ENCODE data around the gene AK5.
"Not testable (repeated sequence)": the region's sequence is repeated elsewhere in the genome, so short reads cannot be mapped to it uniquely, and the experiment has no call there.

AK5 gene

GRCh38 chr1:77405186-77405585 is 123.4 kb downstream of the AK5 start:
- TF ChIP-seq ZFX (IDR thresholded peaks at IDR 0.05; ENCODE audit: borderline replicate concordance) (no peak), CTCF (IDR thresholded peaks at IDR 0.05) (no peak)
- no peak overlapping the region for H3K27ac ChIP-seq

- TF ChIP-seq CTCF (IDR thresholded peaks at IDR 0.05) (no peak), ZFX (IDR thresholded peaks at IDR 0.05; ENCODE audit: borderline replicate concordance) (no peak)
- no peak overlapping the region for H3K27ac ChIP-seq
These were observed 124.8 kb downstream of the AK5 start for GRCh38 chr1:77406661-77407060.

- TF ChIP-seq CTCF (IDR thresholded peaks at IDR 0.05), result no peak
- TF ChIP-seq ZFX (IDR thresholded peaks at IDR 0.05; ENCODE audit: borderline replicate concordance), result no peak
- no peak overlapping the region for H3K27ac ChIP-seq
These were observed 126.0 kb downstream of the AK5 start for GRCh38 chr1:77407738-77408375.

- not testable (repeated sequence) for H3K27ac ChIP-seq
These were observed 127.1 kb downstream of the AK5 start for GRCh38 chr1:77408933-77409332.

- no peak overlapping the region for H3K27ac ChIP-seq
- TF ChIP-seq ZFX (IDR thresholded peaks at IDR 0.05; ENCODE audit: borderline replicate concordance) (no peak), CTCF (IDR thresholded peaks at IDR 0.05) (no peak)
These were observed 130.4 kb downstream of the AK5 start for GRCh38 chr1:77412069-77412819.

- no peak for TF ChIP-seq CTCF (IDR thresholded peaks at IDR 0.05)
- TF ChIP-seq ZFX (IDR thresholded peaks at IDR 0.05; ENCODE audit: borderline replicate concordance), result no peak
- no peak overlapping the region for H3K27ac ChIP-seq
These were observed 131.2 kb downstream of the AK5 start for GRCh38 chr1:77412820-77413530.

- H3K27ac ChIP-seq, result no peak overlapping the region
These were observed 131.9 kb downstream of the AK5 start for GRCh38 chr1:77413541-77414335.

More at GRCh38 chr1:77413541-77414335, 131.9 kb downstream of the AK5 start:
- TF ChIP-seq CTCF (IDR thresholded peaks at IDR 0.05) (no peak), ZFX (IDR thresholded peaks at IDR 0.05; ENCODE audit: borderline replicate concordance) (no peak)

Measured in 22Rv1 (cell line).